ENCODE results near the gene SFRP4. TPM values are rescaled to one million over a fixed set of nuclear protein-coding genes. Genes with fewer than 3 reads are reported as not detected.

The SFRP4 gene
- total and polyA plus RNA-seq, 2 donors (not counting 3 experiments of a cell fraction or from before 2014, with no cell fraction given) = not detected

DNA sequence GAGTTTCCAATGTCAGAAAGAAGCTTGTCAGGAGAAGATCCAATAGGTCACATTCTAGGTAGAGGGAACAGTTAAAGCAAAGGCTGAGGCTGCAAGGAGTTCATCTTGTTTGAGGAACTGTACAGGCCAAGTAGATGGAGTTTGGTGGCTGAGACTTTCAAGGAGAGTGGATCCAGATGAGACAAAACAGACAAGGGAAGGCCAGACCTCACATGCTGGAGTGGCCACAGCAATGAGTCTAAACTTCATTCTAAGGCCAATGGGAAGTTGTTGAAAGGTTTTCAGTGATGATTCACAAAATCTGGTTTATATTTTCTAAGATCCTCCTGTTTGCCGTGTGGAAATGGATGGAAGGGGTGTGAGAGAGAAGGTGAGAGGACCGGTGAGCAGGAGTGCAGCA is 43.9 kb upstream of the SFRP4 start:
- no peaks in the 10 kb centered on the region for H3K9me3 ChIP-seq (replicated peaks; ENCODE audit: control insufficient read depth, insufficient read depth, low read length)
- no peaks in the 10 kb centered on the region for H3K36me3 ChIP-seq (ENCODE audit: control insufficient read depth in 2 of 2, extremely low read depth in 1 of 2, insufficient read depth in 2 of 2, low read length in 2 of 2)
- TF ChIP-seq, protein P1, sequence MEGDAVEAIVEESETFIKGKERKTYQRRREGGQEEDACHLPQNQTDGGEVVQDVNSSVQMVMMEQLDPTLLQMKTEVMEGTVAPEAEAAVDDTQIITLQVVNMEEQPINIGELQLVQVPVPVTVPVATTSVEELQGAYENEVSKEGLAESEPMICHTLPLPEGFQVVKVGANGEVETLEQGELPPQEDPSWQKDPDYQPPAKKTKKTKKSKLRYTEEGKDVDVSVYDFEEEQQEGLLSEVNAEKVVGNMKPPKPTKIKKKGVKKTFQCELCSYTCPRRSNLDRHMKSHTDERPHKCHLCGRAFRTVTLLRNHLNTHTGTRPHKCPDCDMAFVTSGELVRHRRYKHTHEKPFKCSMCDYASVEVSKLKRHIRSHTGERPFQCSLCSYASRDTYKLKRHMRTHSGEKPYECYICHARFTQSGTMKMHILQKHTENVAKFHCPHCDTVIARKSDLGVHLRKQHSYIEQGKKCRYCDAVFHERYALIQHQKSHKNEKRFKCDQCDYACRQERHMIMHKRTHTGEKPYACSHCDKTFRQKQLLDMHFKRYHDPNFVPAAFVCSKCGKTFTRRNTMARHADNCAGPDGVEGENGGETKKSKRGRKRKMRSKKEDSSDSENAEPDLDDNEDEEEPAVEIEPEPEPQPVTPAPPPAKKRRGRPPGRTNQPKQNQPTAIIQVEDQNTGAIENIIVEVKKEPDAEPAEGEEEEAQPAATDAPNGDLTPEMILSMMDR (IDR thresholded peaks at IDR 0.05; ENCODE audit: extremely low read depth in 1 of 2, insufficient read depth in 1 of 2, low read depth in 1 of 2, low read length in 2 of 2) = no peak
- no peak for TF ChIP-seq POLR2A (IDR thresholded peaks at IDR 0.05; ENCODE audit: low read depth, low read length)
- no peaks in the 10 kb centered on the region for H3K79me2 ChIP-seq (ENCODE audit: control insufficient read depth, insufficient read depth, low read length)
- no peak for DNase-seq (ENCODE audit: low read depth, low spot score)
- H3K4me3 ChIP-seq (replicated peaks in 1 of 3; ENCODE audit: insufficient read depth in 1 of 3, low read depth in 1 of 3, low read length in 3 of 3) = no peak overlapping the region
- no peaks in the 10 kb centered on the region for H4K20me1 ChIP-seq (replicated peaks; ENCODE audit: control insufficient read depth, extremely low read depth, insufficient read depth, low read length)
- no peak overlapping the region for H3K4me2 ChIP-seq (ENCODE audit: insufficient read depth, low read length)
- dilution Hi-C loops (cut with MboI; ENCODE audit: extremely low pct_ligation_motif_present, low sequenced_read_pairs) (no loop called here), intact Hi-C loops (cut with micrococcal nuclease) (no loop called here)
- FAIRE-seq = no peak
- no peak overlapping the region for H3K9ac ChIP-seq (replicated peaks; ENCODE audit: extremely low read depth, insufficient read depth, low read length)
- no peaks in the 10 kb centered on the region for H3K27me3 ChIP-seq (ENCODE audit: control insufficient read depth in 2 of 2, insufficient read depth in 2 of 2, low read length in 2 of 2)
- POLR2A ChIA-PET = no interaction called here
- H3K27ac ChIP-seq (ENCODE audit: insufficient read depth, low read depth, low read length) = no peak overlapping the region
- no peaks in the 10 kb centered on the region for H3K4me1 ChIP-seq (ENCODE audit: control insufficient read depth, extremely low read depth, insufficient read depth, low read length)
- no TSS peak for BruUV-seq (replicated peaks)
- H3K9me1 ChIP-seq (replicated peaks; ENCODE audit: control insufficient read depth, extremely low read depth, insufficient read depth, low read length) = no peaks in the 10 kb centered on the region
- CTCF ChIA-PET = no interaction called here
- H2AFZ ChIP-seq (ENCODE audit: low read depth, low read length) = no peak overlapping the region

DNA sequence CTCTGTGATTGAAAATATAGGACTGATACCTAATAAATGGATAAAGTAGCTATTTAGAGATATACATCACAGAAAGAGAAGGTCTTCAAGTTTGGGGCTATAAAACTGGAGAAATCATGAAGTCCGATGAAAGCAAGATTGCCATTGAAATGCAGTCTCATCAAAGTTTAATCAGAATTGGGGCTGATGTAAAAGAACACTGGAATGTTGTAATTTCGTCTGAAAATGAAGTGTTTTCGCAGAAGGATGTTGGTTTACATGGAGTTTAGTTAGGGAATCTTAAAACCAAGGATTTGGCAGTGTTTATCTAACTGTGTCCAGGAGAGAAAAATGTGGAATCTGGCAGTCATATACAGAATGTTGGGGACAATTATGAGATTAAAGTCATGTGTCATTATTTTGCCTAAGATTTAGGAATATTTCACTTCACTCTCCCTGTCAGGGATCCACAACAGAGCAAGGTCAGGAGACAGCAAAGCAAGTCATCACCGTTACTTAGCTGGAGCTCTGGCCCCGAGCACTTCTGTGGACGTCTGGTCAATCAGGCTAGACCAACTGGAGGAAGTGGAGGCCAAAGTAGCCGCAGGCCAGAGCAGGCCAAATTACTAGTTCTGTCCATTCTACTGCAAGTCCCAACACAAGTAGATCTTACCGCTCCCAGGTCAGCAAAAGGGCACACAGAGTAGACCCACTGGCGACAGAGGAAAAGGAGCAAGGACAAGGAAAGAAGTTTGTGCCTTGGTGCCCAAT is 40.8 kb upstream of the SFRP4 start:
- CTCF ChIA-PET = no interaction called here
- no peak for FAIRE-seq
- no peaks in the 10 kb centered on the region for H3K36me3 ChIP-seq (ENCODE audit: control insufficient read depth in 2 of 2, extremely low read depth in 1 of 2, insufficient read depth in 2 of 2, low read length in 2 of 2)
- H3K4me1 ChIP-seq (ENCODE audit: control insufficient read depth, extremely low read depth, insufficient read depth, low read length) = no peaks in the 10 kb centered on the region
- dilution Hi-C loops (cut with MboI; ENCODE audit: extremely low pct_ligation_motif_present, low sequenced_read_pairs) = no loop called here
- TF ChIP-seq POLR2A (IDR thresholded peaks at IDR 0.05; ENCODE audit: low read depth, low read length) (no peak), MYC (IDR thresholded peaks at IDR 0.05; ENCODE audit: low read depth, low read length) (no peak), EZH2 (IDR thresholded peaks at IDR 0.05; ENCODE audit: borderline replicate concordance, low read depth, low read length, severe bottlenecking) (no peak), GATA2 (IDR thresholded peaks at IDR 0.05; ENCODE audit: insufficient read depth, insufficient read length, low read depth, low read length) (no peak), FOS (IDR thresholded peaks at IDR 0.05; ENCODE audit: borderline replicate concordance, insufficient read depth, low read length) (no peak), JUN (IDR thresholded peaks at IDR 0.05; ENCODE audit: borderline replicate concordance, insufficient read depth, insufficient read length, low read depth) (no peak)
- TF ChIP-seq, protein P2, sequence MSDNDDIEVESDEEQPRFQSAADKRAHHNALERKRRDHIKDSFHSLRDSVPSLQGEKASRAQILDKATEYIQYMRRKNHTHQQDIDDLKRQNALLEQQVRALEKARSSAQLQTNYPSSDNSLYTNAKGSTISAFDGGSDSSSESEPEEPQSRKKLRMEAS (IDR thresholded peaks at IDR 0.05; ENCODE audit: insufficient read depth, insufficient read length) = no peak
- TF ChIP-seq, protein P1 (IDR thresholded peaks at IDR 0.05; ENCODE audit: extremely low read depth in 1 of 2, insufficient read depth in 1 of 2, low read depth in 1 of 2, low read length in 2 of 2) = no peak
- POLR2A ChIA-PET = no interaction called here
- H2AFZ ChIP-seq (ENCODE audit: low read depth, low read length) = no peak overlapping the region
- no peaks in the 10 kb centered on the region for H3K79me2 ChIP-seq (ENCODE audit: control insufficient read depth, insufficient read depth, low read length)
- no peaks in the 10 kb centered on the region for H4K20me1 ChIP-seq (replicated peaks; ENCODE audit: control insufficient read depth, extremely low read depth, insufficient read depth, low read length)
- no peak overlapping the region for H3K27ac ChIP-seq (ENCODE audit: insufficient read depth, low read depth, low read length)
- H3K4me3 ChIP-seq (replicated peaks in 1 of 3; ENCODE audit: insufficient read depth in 1 of 3, low read depth in 1 of 3, low read length in 3 of 3) = no peak overlapping the region
- no peak overlapping the region for H3K9ac ChIP-seq (replicated peaks; ENCODE audit: extremely low read depth, insufficient read depth, low read length)
- H3K27me3 ChIP-seq (ENCODE audit: control insufficient read depth in 2 of 2, insufficient read depth in 2 of 2, low read length in 2 of 2) = no peaks in the 10 kb centered on the region
- no peaks in the 10 kb centered on the region for H3K9me3 ChIP-seq (replicated peaks; ENCODE audit: control insufficient read depth, insufficient read depth, low read length)
- no peak for DNase-seq (ENCODE audit: low read depth, low spot score)
- BruUV-seq (replicated peaks) = no TSS peak
- intact Hi-C loops (cut with micrococcal nuclease) = no loop called here
- H3K4me2 ChIP-seq (ENCODE audit: insufficient read depth, low read length) = no peak overlapping the region
- no peaks in the 10 kb centered on the region for H3K9me1 ChIP-seq (replicated peaks; ENCODE audit: control insufficient read depth, extremely low read depth, insufficient read depth, low read length)
